Neuronal stem cell (in vitro differentiated cells): ENCODE data around the gene SLCO3A1.

Experiments
- DNase-seq: peaks from one replicate; pipeline ENCODE4 v3.0.0-alpha.2; 2013; ENCODE audit warnings: low spot score
- H2AFZ ChIP-seq: one replicate; pipeline ENCODE4 v1.6.1; 2013; ENCODE audit warnings: mild to moderate bottlenecking, low read length, inconsistent platforms
- H2AK5ac ChIP-seq: 2 replicates; pipeline ENCODE4 v1.6.1; 2013; ENCODE audit warnings: low read depth, mild to moderate bottlenecking, inconsistent platforms, low read length, moderate library complexity, mixed read lengths
- H2BK120ac ChIP-seq: 2 replicates; pipeline ENCODE4 v1.6.1; 2013; ENCODE audit warnings: low read depth, mild to moderate bottlenecking, inconsistent platforms, low read length, moderate library complexity, mixed read lengths
- H2BK12ac ChIP-seq: one replicate; pipeline ENCODE4 v1.6.1; 2013; ENCODE audit warnings: low read length, inconsistent platforms
- H2BK15ac ChIP-seq: 2 replicates; pipeline ENCODE4 v1.6.1; 2013; ENCODE audit warnings: mild to moderate bottlenecking, low read length, inconsistent platforms, mixed read lengths
- H2BK5ac ChIP-seq: one replicate; pipeline ENCODE4 v1.6.1; 2013; ENCODE audit warnings: inconsistent platforms, mild to moderate bottlenecking, low read length, moderate library complexity
- H3K14ac ChIP-seq: one replicate; pipeline ENCODE4 v1.6.1; 2013; ENCODE audit warnings: low read length, inconsistent platforms
- H3K18ac ChIP-seq: 2 replicates; pipeline ENCODE4 v1.6.1; 2013; ENCODE audit warnings: low read length, inconsistent platforms
- H3K23ac ChIP-seq: 2 replicates; pipeline ENCODE4 v1.6.1; 2013; ENCODE audit warnings: low read depth, mild to moderate bottlenecking, mixed read lengths, low read length, inconsistent platforms; ENCODE audit not compliant: poor library complexity
- H3K27ac ChIP-seq: replicated peaks from 3 replicates; pipeline ENCODE4 v1.5.1; 2013; ENCODE audit warnings: low read length, inconsistent platforms
- H3K27me3 ChIP-seq, 3 experiments: 2 replicates each; pipeline ENCODE4 v1.6.1; 2013; ENCODE audit warnings: low read length in 3 of 3, mild to moderate bottlenecking in 2 of 3, inconsistent platforms in 1 of 3, low read depth in 1 of 3, mixed read lengths in 1 of 3, moderate library complexity in 1 of 3; ENCODE audit not compliant: control insufficient read depth in 3 of 3, insufficient read depth in 3 of 3
- H3K36me3 ChIP-seq, 2 donors: replicated peaks in 1 of 2; 2 replicates each; pipeline ENCODE4 v1.6.1; 2013; ENCODE audit warnings: low read length in 2 of 2; ENCODE audit not compliant: control insufficient read depth in 2 of 2, insufficient read depth in 2 of 2
- H3K4ac ChIP-seq: 2 replicates; pipeline ENCODE4 v1.6.1; 2013; ENCODE audit warnings: inconsistent platforms, mild to moderate bottlenecking, low read length, moderate library complexity
- H3K4me1 ChIP-seq, 2 donors: 1 replicate in 1 of 2; 2 replicates in 1 of 2; pipeline ENCODE4 v1.6.1; 2013; ENCODE audit warnings: low read length in 2 of 2, low read depth in 1 of 2; ENCODE audit not compliant: control insufficient read depth in 2 of 2, insufficient read depth in 1 of 2
- H3K4me2 ChIP-seq: one replicate; pipeline ENCODE4 v1.6.1; 2013; ENCODE audit warnings: mild to moderate bottlenecking, low read length, inconsistent platforms; ENCODE audit not compliant: insufficient read depth, poor library complexity, severe bottlenecking
- H3K4me3 ChIP-seq, 2 donors: 2 replicates each; pipeline ENCODE4 v1.5.1; 2013; ENCODE audit warnings: low read length in 2 of 2, mild to moderate bottlenecking in 2 of 2, inconsistent platforms in 1 of 2, moderate library complexity in 1 of 2
- H3K79me1 ChIP-seq: one replicate; pipeline ENCODE4 v1.6.1; 2013; ENCODE audit warnings: low read depth, mild to moderate bottlenecking, inconsistent platforms, low read length, moderate library complexity
- H3K9ac ChIP-seq: one replicate; pipeline ENCODE4 v1.6.1; 2013; ENCODE audit warnings: mild to moderate bottlenecking, low read depth, low read length, inconsistent platforms; ENCODE audit not compliant: poor library complexity
- H3K9me3 ChIP-seq, 2 donors: replicated peaks in 1 of 2; 2 replicates each; pipeline versions ENCODE3 to v1.6.1; 2013; ENCODE audit warnings: low read length in 2 of 2, mild to moderate bottlenecking in 2 of 2, inconsistent platforms in 1 of 2, low read depth in 1 of 2, mixed read lengths in 1 of 2, moderate library complexity in 1 of 2; ENCODE audit not compliant: control insufficient read depth in 2 of 2, insufficient read depth in 1 of 2
- H4K8ac ChIP-seq: one replicate; pipeline ENCODE4 v1.6.1; 2013; ENCODE audit warnings: low read depth, mild to moderate bottlenecking, inconsistent platforms, low read length, moderate library complexity
- H4K91ac ChIP-seq: one replicate; pipeline ENCODE4 v1.6.1; 2013; ENCODE audit warnings: low read length, low read depth, mild to moderate bottlenecking, inconsistent platforms; ENCODE audit not compliant: poor library complexity
- WGBS, 2 donors: extraction: QIAGEN DNeasy Blood & Tissue Kit; methylation state at CpG; one replicate each; pipeline ENCODE4 v1.1.7; 2013; ENCODE audit warnings: missing lambda C conversion rate in 2 of 2, mixed read lengths in 1 of 2; ENCODE audit not compliant: insufficient read length in 2 of 2, insufficient replicate concordance in 1 of 2; ENCODE audit errors: extremely low coverage in 2 of 2; 5-methylcytosine and 5-hydroxymethylcytosine counted together

The SLCO3A1 gene

DNA sequence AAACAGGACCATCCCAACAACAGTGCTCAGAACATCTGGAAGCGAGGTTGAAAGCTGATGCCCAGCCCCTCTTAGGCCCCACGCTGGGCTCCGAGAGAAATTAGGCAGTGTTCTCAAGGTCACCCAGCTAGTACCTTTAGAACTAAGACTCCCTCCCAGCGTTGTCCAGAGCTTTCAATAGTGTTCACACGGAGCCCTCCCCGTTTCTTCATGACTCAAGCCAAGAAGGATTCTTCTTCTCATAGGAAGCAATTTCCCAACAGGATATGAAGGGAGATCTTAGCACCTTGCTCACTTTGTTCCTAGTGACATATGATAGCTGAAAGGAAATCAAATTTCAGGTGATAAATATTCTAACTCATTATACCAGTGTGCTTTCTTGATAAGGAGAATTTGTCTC, 296.0 kb downstream of the SLCO3A1 start:
- Histone ChIP-seq H3K9me3 (no peaks in the 10 kb centered on the region), H2BK5ac (no peak overlapping the region), H3K4me1 (peaks cover 0 to 7% of the 10 kb centered on the region in 2 donors), H4K91ac (no peak overlapping the region), H3K4me3 (no peak overlapping the region), H3K9ac (no peak overlapping the region), H3K4ac (no peak overlapping the region), H3K27ac (no peak overlapping the region), H2BK12ac (no peak overlapping the region), H2AK5ac (no peak overlapping the region), H3K18ac (peak overlapping the region; percentile 21), H3K4me2 (no peak overlapping the region), H2BK15ac (no peak overlapping the region), H2AFZ (no peak overlapping the region), H3K79me1 (no peaks in the 10 kb centered on the region), H3K36me3 (peaks cover 0 to 2% of the 10 kb centered on the region in 2 donors), H2BK120ac (no peak overlapping the region), H3K27me3 (no peaks in the 10 kb centered on the region), H4K8ac (peak overlapping the region; percentile 54), H3K23ac (no peak overlapping the region), H3K14ac (no peak overlapping the region)
- DNase-seq, result no peak
- WGBS, 2 donors, result no CpG with 5 or more reads among the region's 6 CpGs

GRCh38 chr15:92151168-92151567, 297.7 kb downstream of the SLCO3A1 start:
- Histone ChIP-seq H3K27ac (no peak overlapping the region), H2BK5ac (no peak overlapping the region), H4K8ac (no peak overlapping the region), H3K4me3 (no peak overlapping the region), H3K9ac (no peak overlapping the region), H3K4me2 (no peak overlapping the region), H2BK15ac (no peak overlapping the region), H3K23ac (no peak overlapping the region), H3K79me1 (no peaks in the 10 kb centered on the region), H3K36me3 (peaks cover 0 to 2% of the 10 kb centered on the region in 2 donors), H3K18ac (no peak overlapping the region), H3K4ac (no peak overlapping the region), H2BK12ac (no peak overlapping the region), H3K14ac (no peak overlapping the region), H2AFZ (no peak overlapping the region), H4K91ac (no peak overlapping the region), H2AK5ac (no peak overlapping the region), H3K9me3 (no peaks in the 10 kb centered on the region), H2BK120ac (no peak overlapping the region), H3K4me1 (peaks cover 0 to 7% of the 10 kb centered on the region in 2 donors), H3K27me3 (no peaks in the 10 kb centered on the region)
- DNase-seq, result no peak
- WGBS, 2 donors, result no CpG with 5 or more reads among the region's 8 CpGs

GRCh38 chr15:92151741-92152140, 298.2 kb downstream of the SLCO3A1 start:
- Histone ChIP-seq H3K27ac (no peak overlapping the region), H4K91ac (no peak overlapping the region), H3K4me1 (peaks cover 0 to 7% of the 10 kb centered on the region in 2 donors), H3K9ac (no peak overlapping the region), H2BK15ac (no peak overlapping the region), H2AK5ac (no peak overlapping the region), H3K4me2 (no peak overlapping the region), H3K27me3 (no peaks in the 10 kb centered on the region), H4K8ac (no peak overlapping the region), H2BK12ac (no peak overlapping the region), H2BK5ac (no peak overlapping the region), H3K4me3 (no peak overlapping the region), H3K79me1 (no peaks in the 10 kb centered on the region), H2BK120ac (no peak overlapping the region), H3K18ac (no peak overlapping the region), H2AFZ (no peak overlapping the region), H3K36me3 (peaks cover 0 to 2% of the 10 kb centered on the region in 2 donors), H3K23ac (no peak overlapping the region), H3K4ac (no peak overlapping the region), H3K9me3 (no peaks in the 10 kb centered on the region), H3K14ac (no peak overlapping the region)
- no peak for DNase-seq
- WGBS, 2 donors, result no CpG with 5 or more reads among the region's 3 CpGs

- Histone ChIP-seq H3K14ac (no peak overlapping the region), H3K4me1 (peaks cover 0 to 2% of the 10 kb centered on the region in 2 donors), H3K4me3 (no peak overlapping the region), H3K79me1 (no peaks in the 10 kb centered on the region), H2BK12ac (no peak overlapping the region), H3K23ac (no peak overlapping the region), H3K27ac (no peak overlapping the region), H2AK5ac (no peak overlapping the region), H3K18ac (no peak overlapping the region), H4K91ac (no peak overlapping the region), H2BK120ac (no peak overlapping the region), H3K9me3 (no peaks in the 10 kb centered on the region), H3K4me2 (no peak overlapping the region), H4K8ac (no peak overlapping the region), H2AFZ (no peak overlapping the region), H3K36me3 (peaks cover 0 to 2% of the 10 kb centered on the region in 2 donors), H2BK15ac (no peak overlapping the region), H3K9ac (no peak overlapping the region), H3K27me3 (no peaks in the 10 kb centered on the region), H2BK5ac (no peak overlapping the region), H3K4ac (no peak overlapping the region)
- no peak for DNase-seq
- no CpG with 5 or more reads among the region's 1 CpG for WGBS, 2 donors
Measured at GRCh38 chr15:92152983-92153382, 299.5 kb downstream of the SLCO3A1 start.
